T follicular helper cell (primary cell): ENCODE data around the gene SYMPK.

Experiments used
- DNase-seq: peaks from one replicate; pipeline ENCODE4 v3.0.0-alpha.2; 2020; ENCODE audit warnings: low read depth

The SYMPK gene

GRCh38 chr19:45825263-45825605, 37.7 kb downstream of the SYMPK start:
- no peak for DNase-seq

DNA sequence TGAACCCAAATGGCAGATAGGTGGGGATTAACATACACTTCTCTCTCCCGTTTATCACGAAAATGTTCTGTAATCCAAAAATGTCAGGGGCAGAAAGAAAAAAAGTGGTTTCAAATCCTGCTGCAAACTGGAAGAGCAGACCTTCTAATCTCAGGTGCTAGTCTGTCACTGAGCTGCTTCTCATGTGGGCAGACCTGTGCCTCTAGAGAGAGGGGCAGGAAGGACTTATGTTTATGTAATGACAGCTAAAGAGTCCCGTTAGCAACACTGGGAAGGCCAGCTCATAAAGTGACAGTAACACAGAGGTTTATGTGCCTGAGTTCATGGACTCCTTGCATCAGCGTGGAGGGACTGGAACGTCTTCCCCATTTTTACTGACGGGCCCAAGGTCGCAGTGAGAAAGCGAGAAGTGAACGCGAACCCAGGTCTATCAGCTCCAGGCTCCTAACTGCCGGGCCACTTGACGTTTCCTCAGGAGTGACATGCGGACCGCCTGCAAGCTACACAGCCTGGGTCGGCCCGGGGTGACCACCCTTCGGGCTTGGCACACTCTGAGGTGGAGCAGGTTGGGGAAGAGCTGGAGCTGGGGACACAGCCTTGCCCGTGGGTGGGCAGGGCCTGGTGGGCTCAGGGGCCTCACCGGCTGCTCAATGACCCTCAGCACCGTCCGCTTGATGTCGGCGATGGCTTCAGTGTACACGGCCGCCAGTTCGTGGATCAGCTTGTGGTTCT, 38.2 kb downstream of the SYMPK start:
- no peak for DNase-seq

DNA sequence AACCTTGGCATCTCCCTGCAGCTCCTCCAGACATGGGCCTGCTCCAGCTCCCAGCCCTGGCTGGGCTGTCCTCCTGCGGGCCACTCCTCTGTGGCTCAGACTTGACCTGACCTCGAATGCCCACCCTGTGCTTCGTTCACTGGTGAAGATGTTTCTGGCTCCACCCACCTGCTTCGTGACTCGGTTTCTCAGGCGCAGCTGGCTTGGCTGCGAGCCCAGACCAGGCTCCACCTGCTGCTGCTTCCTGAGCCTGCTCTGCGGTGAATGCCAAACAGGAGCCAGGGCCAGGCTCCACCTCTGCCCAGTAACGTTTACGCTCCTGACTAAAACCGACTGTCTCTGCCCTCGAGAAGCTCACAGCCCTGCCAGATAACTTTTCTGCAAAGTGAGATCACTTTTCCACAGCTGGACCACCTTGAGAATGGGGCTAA, 38.9 kb downstream of the SYMPK start:
- no peak for DNase-seq

GRCh38 chr19:45823182-45823581, 39.8 kb downstream of the SYMPK start:
- no peak for DNase-seq

DNA sequence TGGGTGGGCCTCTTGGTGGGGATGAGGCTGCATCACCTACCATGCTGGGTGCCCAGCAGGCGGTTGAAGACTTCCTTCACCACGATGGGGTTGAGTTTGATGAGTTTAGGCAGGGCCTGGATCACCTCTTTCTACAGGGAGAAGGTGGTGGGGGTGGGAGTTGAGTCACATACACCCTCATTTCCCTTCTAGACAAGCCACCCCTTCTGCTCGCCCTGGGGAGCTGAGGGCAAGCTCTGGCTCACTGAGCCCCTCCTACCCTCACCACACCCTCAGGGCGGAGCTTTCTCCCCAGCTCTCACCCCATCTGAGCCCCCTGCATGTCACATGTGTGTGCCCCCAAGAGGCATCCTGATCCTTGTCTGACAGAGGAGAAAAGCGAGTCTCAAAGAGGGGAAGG, 40.2 kb downstream of the SYMPK start:
- DNase-seq: no peak

DNA sequence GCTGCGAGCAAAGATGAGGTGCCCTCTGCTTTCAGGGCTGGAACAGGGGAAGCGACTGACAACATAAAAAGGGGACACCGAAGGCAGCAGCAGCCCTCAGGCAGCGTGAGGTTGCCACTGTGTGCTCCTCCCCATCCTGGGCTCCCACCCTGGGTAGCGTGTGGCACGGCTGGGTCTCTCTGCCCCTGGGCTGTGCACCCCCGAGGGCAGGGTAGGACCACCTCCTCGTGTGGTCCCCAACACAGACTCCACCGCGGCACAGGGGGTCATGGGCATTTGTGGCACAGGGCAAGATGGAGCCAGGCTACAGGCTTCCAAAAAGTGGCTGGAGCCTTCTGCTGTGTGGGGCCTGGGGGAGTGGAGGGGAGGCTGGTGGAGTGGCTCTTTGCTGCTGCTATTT, 41.4 kb downstream of the SYMPK start:
- DNase-seq: no peak

DNA sequence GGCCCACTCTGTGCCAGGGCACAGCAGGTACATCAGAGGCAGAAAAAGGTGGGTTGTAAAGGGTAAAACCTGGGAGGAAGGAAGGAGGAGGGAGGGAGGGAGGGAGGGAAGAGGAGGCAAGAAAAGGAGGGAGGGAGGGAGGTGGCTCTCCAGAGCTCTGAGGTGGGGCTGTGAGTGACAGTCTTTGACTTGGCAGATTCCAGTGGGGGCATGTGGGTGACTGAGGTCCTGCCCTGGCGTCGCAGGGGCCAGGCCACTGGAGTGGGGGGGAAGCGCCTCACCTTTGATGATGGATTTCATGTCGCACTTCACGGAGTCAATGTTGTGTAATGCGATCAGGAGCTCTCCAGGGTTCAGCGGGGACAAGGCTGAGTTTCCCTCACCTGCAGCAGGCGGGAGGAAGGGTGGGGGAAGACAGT, 41.8 kb downstream of the SYMPK start:
- no peak for DNase-seq

- no peak for DNase-seq
These were observed 42.4 kb downstream of the SYMPK start for GRCh38 chr19:45820413-45821102.

DNA sequence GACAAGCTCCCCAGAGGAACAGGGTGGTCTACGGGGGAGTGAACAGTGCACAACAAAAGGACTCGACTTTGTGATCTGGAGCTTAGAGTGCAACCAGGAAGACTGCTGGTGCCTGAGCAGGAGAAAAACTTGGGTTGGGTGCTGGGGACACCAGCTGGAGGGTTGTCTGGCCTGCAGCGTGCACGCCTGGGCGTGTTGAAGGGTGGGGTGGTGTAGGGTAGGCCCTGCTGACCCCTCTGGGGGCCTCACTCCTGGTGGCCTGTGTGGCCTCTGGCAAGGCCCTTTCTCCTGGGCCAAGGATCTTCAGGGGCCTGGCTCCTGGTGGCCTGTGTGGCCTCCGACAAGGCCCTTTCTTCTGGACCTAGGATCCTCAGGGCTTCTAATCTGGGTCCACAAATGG, 43.2 kb downstream of the SYMPK start:
- no peak for DNase-seq

- no peak for DNase-seq
These were observed 45.1 kb downstream of the SYMPK start for GRCh38 chr19:45817725-45818301.

- DNase-seq: peak; percentile 94
These were observed 45.8 kb downstream of the SYMPK start for GRCh38 chr19:45817010-45817724.

- no peak for DNase-seq
These were observed 46.5 kb downstream of the SYMPK start for GRCh38 chr19:45816236-45817009.

DNA sequence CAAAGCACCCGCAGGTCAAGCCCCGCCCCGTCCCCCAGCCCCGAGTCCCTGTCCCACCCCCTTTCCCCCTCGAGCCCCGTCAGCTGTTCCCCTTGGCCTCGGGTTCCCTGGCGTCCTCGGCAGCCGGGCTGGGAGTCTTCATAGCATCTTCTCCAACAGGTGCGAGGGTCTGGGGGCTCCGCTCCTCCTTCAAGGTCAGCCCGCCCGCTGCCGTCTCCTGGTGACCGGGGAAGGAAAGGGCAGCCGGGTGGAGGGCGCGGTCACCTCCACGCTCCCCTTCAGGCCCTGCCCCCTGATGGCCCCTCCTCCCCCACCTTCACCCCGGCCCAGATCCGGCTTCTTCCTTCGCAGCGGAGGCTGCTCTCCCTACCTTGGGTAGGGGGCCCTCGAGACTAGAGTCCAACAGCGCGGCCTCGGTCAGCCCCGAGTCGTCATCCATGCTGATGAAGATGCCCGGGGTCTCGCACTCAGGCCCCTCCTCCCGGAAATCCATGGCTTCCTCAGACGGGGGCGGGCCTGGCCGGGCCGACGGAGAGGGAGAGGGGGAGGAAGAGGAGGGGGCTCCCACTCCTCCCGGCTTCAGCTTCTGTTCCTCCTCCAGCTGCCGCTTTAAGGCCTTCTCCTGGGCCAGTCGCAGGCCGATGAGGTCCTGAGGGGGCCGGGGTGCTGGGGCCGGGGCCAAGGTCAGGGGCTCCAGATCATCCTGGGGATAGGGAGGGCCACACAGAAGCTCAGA, 47.3 kb downstream of the SYMPK start:
- no peak for DNase-seq

DNA sequence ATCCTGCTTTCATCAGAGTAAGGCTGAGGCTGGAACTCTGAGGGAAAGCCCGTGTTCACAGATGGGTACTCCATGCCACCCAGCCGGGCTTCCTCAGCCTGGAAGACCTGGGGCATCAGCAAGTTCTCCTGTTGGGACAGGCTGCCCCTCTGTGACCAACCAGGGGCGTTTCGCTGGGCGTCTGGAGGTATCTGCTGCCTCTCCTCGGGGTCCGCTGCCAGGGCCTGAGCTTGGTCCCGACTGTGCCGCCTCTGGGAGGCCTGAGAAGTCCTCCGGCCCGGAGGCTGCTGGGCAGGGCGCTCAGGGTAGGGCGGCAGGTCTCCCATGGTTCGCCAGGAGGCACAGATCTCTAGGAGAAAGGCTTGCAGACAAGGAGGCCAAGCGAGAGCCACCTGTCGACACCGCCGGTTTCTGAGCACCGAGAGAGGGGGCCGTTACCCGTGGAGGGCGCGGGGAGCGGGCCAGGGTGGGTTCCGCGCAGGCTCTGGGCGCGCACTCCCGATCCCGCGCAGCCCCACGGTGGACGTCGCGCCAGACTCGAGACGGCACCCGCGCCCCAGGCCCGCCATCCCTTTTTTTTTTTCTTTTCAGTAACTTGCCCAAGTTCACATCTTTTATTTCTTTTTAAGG, 48.0 kb downstream of the SYMPK start, which contains the start of gene RSPH6A:
Gene RSPH6A (minus strand): TSS at position 458 of the 630 bp plus-strand sequence. CDS start 132 bp downstream, at position 326.
- DNase-seq: no peak

- DNase-seq: no peak
These were observed 48.7 kb downstream of the SYMPK start for GRCh38 chr19:45814166-45814780.

GRCh38 chr19:45812297-45812696, 50.6 kb downstream of the SYMPK start:
- no peak for DNase-seq

- DNase-seq: no peak
These were observed 53.2 kb downstream of the SYMPK start for GRCh38 chr19:45809643-45810159.

DNA sequence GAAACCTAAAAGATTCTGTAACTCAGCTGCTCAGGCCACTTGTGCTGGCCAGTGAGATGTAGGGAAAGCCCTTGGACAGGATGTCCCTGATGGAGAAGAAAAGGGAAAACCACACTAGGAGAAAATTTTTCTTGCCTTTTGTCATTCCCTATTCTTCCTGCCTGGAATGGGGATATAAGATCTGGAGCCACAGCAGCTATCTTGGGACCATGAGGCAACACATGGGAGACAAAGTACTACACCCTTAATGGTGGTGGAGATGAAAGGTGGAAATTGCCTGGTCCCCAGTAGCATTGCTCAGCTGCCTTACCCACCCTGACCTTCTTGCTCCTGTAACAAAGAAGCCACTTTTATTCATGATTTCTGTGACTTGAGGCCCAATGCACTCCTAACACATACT, 57.2 kb downstream of the SYMPK start:
- DNase-seq: no peak

DNA sequence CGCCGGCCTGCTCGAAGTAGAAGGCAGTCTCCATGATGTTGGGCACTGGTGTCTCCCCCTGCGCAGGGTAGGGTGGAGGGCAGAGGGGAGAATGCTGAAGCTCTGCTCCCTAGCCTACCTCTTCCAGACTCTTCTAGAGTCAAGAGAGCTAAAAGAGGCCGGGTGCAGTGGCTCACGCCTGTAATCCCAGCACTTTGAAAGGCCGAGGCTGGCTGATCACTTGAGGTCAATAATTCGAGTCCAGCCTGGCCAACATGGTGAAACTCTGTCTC, 58.1 kb downstream of the SYMPK start:
- no peak for DNase-seq
